Mesendoderm (in vitro differentiated cells): ENCODE data around the gene USH1G.

Experiments
- DNase-seq: peaks from one replicate; pipeline ENCODE4 v3.0.0; 2013
- H2AK5ac ChIP-seq: 2 replicates; pipeline ENCODE4 v1.6.1; 2013; ENCODE audit warnings: low read length, inconsistent platforms
- H2BK120ac ChIP-seq: 2 replicates; pipeline ENCODE4 v1.6.1; 2013; ENCODE audit warnings: low read depth, mild to moderate bottlenecking, low read length, moderate library complexity, mixed read lengths
- H2BK15ac ChIP-seq: replicated peaks from 2 replicates; pipeline ENCODE4 v1.6.1; 2013; ENCODE audit warnings: low read depth, mild to moderate bottlenecking, moderate library complexity
- H2BK5ac ChIP-seq: 2 replicates; pipeline ENCODE4 v1.6.1; 2013; ENCODE audit warnings: low read length, inconsistent platforms
- H3K18ac ChIP-seq: 2 replicates; pipeline ENCODE4 v1.6.1; 2013; ENCODE audit warnings: mild to moderate bottlenecking, low read length, mixed read lengths
- H3K23ac ChIP-seq: one replicate; pipeline ENCODE4 v1.6.1; 2013; ENCODE audit warnings: low read length
- H3K27ac ChIP-seq: 2 replicates; pipeline ENCODE4 v1.5.1; 2013; ENCODE audit warnings: low read depth, mild to moderate bottlenecking, inconsistent platforms, low read length, moderate library complexity
- H3K27me3 ChIP-seq: 2 replicates; pipeline ENCODE4 v1.6.1; 2013; ENCODE audit warnings: low read length, control low read depth, mild to moderate bottlenecking, inconsistent platforms; ENCODE audit not compliant: insufficient read depth, poor library complexity
- H3K36me3 ChIP-seq: 2 replicates; pipeline ENCODE4 v1.6.1; 2013; ENCODE audit warnings: low read length, inconsistent platforms; ENCODE audit not compliant: control insufficient read depth, insufficient read depth
- H3K4ac ChIP-seq: one replicate; pipeline ENCODE4 v1.6.1; 2013; ENCODE audit warnings: low read depth, mild to moderate bottlenecking, low read length, moderate library complexity
- H3K4me1 ChIP-seq: 2 replicates; pipeline ENCODE4 v1.6.1; 2013; ENCODE audit warnings: low read depth, low read length, inconsistent platforms; ENCODE audit not compliant: control insufficient read depth
- H3K4me2 ChIP-seq: 2 replicates; pipeline ENCODE4 v1.6.1; 2013; ENCODE audit warnings: low read length
- H3K4me3 ChIP-seq: 2 replicates; pipeline ENCODE4 v1.5.1; 2013; ENCODE audit warnings: mild to moderate bottlenecking, low read length
- H3K56ac ChIP-seq: one replicate; pipeline ENCODE4 v1.6.1; 2013; ENCODE audit warnings: low read length
- H3K79me1 ChIP-seq: 2 replicates; pipeline ENCODE4 v1.6.1; 2013; ENCODE audit warnings: low read length, inconsistent platforms
- H3K79me2 ChIP-seq: 2 replicates; pipeline ENCODE4 v1.6.1; 2013; ENCODE audit warnings: mild to moderate bottlenecking, low read length; ENCODE audit not compliant: control insufficient read depth, insufficient read depth
- H3K9ac ChIP-seq: 2 replicates; pipeline ENCODE4 v1.6.1; 2013; ENCODE audit warnings: low read length, inconsistent platforms
- H4K5ac ChIP-seq: one replicate; pipeline ENCODE4 v1.6.1; 2013; ENCODE audit warnings: low read length
- H4K8ac ChIP-seq: one replicate; pipeline ENCODE4 v1.6.1; 2013; ENCODE audit warnings: low read depth, mild to moderate bottlenecking, control low read depth, low read length, moderate library complexity
- WGBS: extraction: QIAGEN DNeasy Blood & Tissue Kit; methylation state at CpG from one replicate; pipeline ENCODE4 v1.1.7; 2013; ENCODE audit warnings: low lambda C conversion rate, missing lambda C conversion rate; ENCODE audit not compliant: insufficient coverage; ENCODE audit errors: extremely low coverage; 5-methylcytosine and 5-hydroxymethylcytosine counted together

USH1G gene

DNA sequence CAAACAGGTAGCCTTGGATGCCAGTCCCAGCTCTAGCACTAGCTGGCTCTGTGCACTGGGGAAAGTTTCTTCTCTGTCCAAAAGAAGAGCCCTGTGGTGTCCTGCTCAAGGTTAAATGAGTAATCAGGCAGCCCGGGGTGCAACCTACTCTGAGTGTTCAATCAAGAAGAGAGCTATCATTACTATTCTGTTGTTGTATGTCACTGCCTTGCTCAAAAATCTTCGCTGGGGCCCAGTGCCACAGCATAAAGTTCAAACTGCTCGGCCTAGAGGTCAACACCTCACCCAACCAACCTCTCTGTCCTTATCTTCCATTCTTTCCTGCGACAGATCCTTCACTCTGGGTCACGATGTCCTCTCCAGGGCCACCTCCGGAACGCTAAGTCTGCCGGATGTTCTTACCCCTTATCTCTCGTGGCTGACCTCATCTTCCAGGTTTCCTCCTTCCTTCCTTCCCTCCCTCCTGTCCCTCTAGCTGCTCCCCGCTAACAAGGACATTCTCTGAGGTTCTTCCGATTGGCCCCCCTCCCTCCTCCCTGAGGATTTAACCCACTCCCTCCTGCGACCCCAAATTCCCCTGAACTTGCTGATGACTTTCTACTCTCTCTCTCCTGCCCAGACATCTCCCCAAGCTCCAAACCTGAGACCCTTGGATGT is 54.7 kb downstream of the USH1G start:
- H3K36me3 ChIP-seq, result no peaks in the 10 kb centered on the region
- DNase-seq, result no peak
- H3K4me2 ChIP-seq, result no peak overlapping the region
- WGBS, result no CpG with 5 or more reads among the region's 12 CpGs
- no peak overlapping the region for H3K18ac ChIP-seq
- H2AK5ac ChIP-seq, result no peak overlapping the region
- no peaks in the 10 kb centered on the region for H3K27me3 ChIP-seq
- H2BK120ac ChIP-seq, result no peak overlapping the region
- H3K4me3 ChIP-seq, result no peak overlapping the region
- H3K4ac ChIP-seq, result no peak overlapping the region
- H4K8ac ChIP-seq, result no peak overlapping the region
- no peak overlapping the region for H2BK5ac ChIP-seq
- H4K5ac ChIP-seq, result no peak overlapping the region
- H3K56ac ChIP-seq, result no peak overlapping the region
- H3K23ac ChIP-seq, result no peak overlapping the region
- H3K9ac ChIP-seq, result no peak overlapping the region
- H3K79me2 ChIP-seq, result no peaks in the 10 kb centered on the region
- H3K27ac ChIP-seq, result no peak overlapping the region
- H3K79me1 ChIP-seq, result no peaks in the 10 kb centered on the region
- no peak overlapping the region for H2BK15ac ChIP-seq
- peaks cover 5% of the 10 kb centered on the region for H3K4me1 ChIP-seq

GRCh38 chr17:74866198-74866835 is 56.7 kb downstream of the USH1G start:
- no peak for DNase-seq
- no peak overlapping the region for H3K23ac ChIP-seq
- no peaks in the 10 kb centered on the region for H3K36me3 ChIP-seq
- H3K56ac ChIP-seq, result no peak overlapping the region
- H2BK120ac ChIP-seq, result no peak overlapping the region
- no peaks in the 10 kb centered on the region for H3K79me2 ChIP-seq
- H3K4me1 ChIP-seq, result no peaks in the 10 kb centered on the region
- H2BK5ac ChIP-seq, result no peak overlapping the region
- H4K8ac ChIP-seq, result no peak overlapping the region
- no peak overlapping the region for H3K4me2 ChIP-seq
- H3K79me1 ChIP-seq, result no peaks in the 10 kb centered on the region
- H3K27ac ChIP-seq, result no peak overlapping the region
- no peak overlapping the region for H3K4me3 ChIP-seq
- H3K18ac ChIP-seq, result no peak overlapping the region
- H3K4ac ChIP-seq, result no peak overlapping the region
- WGBS, result no CpG with 5 or more reads among the region's 19 CpGs
- no peak overlapping the region for H2AK5ac ChIP-seq
- H3K27me3 ChIP-seq, result peaks cover 5% of the 10 kb centered on the region
- H4K5ac ChIP-seq, result no peak overlapping the region
- H3K9ac ChIP-seq, result no peak overlapping the region
- H2BK15ac ChIP-seq, result no peak overlapping the region
